Neural cell (in vitro differentiated cells): ENCODE data around the gene C22orf15.

Experiments
- CTCF ChIP-seq: fragments of 450-650 bp; IDR thresholded peaks from 2 replicates; pipeline ENCODE4 v1.5.1; 2014; ENCODE audit warnings: antibody characterized with exemption, mild to moderate bottlenecking, moderate library complexity; ENCODE audit not compliant: poor library complexity, severe bottlenecking
- EZH2 ChIP-seq: fragments of 200-600, 300-800 bp; shearing (Covaris generic), sonication (generic); IDR thresholded peaks from 2 replicates; pipeline ENCODE4 v1.6.1; 2014; ENCODE audit warnings: antibody characterized with exemption, low read length, borderline replicate concordance, mild to moderate bottlenecking; ENCODE audit not compliant: insufficient read depth, poor library complexity, severe bottlenecking
- SMC3 ChIP-seq: fragments of 450-650 bp; conservative IDR thresholded peaks from 2 replicates; pipeline ENCODE4 v1.6.1; 2014; ENCODE audit warnings: antibody characterized with exemption, mild to moderate bottlenecking, moderate library complexity; ENCODE audit not compliant: poor library complexity

DNA sequence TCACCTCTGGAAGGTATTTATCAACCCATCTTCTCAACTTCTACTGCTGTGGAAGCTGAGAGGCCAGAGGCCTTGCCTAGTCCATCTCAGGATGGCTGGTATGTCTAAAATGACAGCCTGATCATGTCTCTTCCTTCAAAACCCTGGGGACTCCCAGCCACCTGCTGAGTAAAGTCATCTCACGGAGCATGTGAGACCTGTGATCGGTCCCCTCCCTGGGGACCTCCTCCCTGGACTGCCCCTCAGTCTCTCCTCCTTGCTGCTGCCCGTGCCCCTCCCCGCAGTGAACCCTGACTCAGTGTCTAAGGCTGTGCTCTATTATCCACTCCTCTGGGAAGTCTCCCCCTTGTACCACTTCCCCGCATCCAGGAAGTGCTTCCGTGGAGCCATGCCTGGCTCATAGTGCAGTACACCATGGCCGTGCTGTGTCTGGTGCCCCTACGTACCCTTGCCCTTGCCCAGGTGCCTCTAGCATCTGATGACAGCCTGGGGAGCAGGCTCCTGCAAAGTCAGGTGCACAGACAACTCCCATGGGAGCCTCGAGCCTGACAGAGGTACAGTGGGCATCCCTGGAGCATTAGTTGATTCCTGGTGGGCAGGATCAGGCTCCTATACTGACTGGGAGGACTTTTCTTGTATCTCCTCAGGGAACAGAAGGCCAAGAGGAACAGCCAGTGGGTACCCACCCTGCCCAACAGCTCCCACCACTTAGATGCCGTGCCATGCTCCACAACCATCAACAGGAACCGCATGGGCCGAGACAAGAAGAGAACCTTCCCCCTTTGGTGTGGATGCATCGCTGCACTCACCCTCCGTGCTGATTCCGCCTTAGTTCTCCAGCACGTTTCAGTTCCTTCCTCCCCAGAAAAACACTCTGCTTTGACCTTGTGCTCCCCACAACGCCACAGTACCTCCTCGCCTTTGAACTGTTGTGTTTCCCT lies 37.8 kb downstream of the C22orf15 start:
- no peak for TF ChIP-seq EZH2
- TF ChIP-seq SMC3 = no peak
- TF ChIP-seq CTCF = no peak
